Right lobe of liver (tissue), 4 donors: ENCODE results near the gene FAF2.
"Not testable (repeated sequence)": the region's sequence is repeated elsewhere in the genome, so short reads cannot be mapped to it uniquely, and the experiment has no call there.

Source experiments
- POLR2A ChIP-seq: fragments of 450-650 bp; IDR thresholded peaks from one replicate; pipeline ENCODE4 v1.6.1; 2017; ENCODE audit warnings: antibody characterized with exemption, mild to moderate bottlenecking
- TF ChIP-seq, protein P1 (sequence below), 4 donors: fragments of 200-600 bp in 3 of 4; fragments of 450-650 bp in 1 of 4; IDR thresholded peaks; one replicate each; pipeline versions ENCODE4 v1.5.1 to v1.8.0; 2016 to 2022; ENCODE audit warnings: antibody characterized with exemption in 4 of 4, mild to moderate bottlenecking in 2 of 4
- donor health status: DM: no; HTN: no; CAD: no.
- donor health status: DM: no; HTN: no; CAD: no.
- donor health status: DM: no; HTN: yes; CAD: no.

DNA sequence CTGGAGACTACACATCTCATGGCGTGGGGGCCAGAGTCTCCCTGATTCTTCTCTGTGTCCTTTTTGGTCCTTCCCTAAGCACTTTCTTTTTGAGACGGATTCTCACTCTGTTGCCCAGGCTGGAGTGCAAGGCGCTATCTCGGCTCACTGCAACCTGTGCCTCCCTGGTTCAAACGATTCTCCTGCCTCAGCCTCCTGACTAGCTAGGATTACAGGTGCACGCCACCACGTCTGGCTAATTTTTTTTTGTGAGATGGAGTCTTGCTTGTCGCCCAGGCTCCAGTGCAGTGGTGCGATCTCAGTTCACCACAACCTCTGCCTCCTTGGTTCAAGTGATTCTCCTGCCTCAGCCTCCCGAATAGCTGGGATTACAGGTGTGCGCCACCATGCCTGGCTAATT is 102.8 kb downstream of the FAF2 start:
- TF ChIP-seq, protein P1, sequence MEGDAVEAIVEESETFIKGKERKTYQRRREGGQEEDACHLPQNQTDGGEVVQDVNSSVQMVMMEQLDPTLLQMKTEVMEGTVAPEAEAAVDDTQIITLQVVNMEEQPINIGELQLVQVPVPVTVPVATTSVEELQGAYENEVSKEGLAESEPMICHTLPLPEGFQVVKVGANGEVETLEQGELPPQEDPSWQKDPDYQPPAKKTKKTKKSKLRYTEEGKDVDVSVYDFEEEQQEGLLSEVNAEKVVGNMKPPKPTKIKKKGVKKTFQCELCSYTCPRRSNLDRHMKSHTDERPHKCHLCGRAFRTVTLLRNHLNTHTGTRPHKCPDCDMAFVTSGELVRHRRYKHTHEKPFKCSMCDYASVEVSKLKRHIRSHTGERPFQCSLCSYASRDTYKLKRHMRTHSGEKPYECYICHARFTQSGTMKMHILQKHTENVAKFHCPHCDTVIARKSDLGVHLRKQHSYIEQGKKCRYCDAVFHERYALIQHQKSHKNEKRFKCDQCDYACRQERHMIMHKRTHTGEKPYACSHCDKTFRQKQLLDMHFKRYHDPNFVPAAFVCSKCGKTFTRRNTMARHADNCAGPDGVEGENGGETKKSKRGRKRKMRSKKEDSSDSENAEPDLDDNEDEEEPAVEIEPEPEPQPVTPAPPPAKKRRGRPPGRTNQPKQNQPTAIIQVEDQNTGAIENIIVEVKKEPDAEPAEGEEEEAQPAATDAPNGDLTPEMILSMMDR (IDR thresholded peaks at IDR 0.05), result not testable (repeated sequence)
- not testable (repeated sequence) for TF ChIP-seq POLR2A
